GM23248 (cell line): ENCODE data around the gene TSPAN9. TPM values are rescaled to one million over a fixed set of nuclear protein-coding genes. Genes with fewer than 3 reads are reported as not detected.

Source experiments
- DNase-seq: peaks from one replicate; pipeline ENCODE4 v3.0.0-alpha.2; 2015
- H2AFZ ChIP-seq: fragments of 200-600 bp; sonication (generic); 2 replicates; pipeline ENCODE4 v1.6.1; 2016; ENCODE audit warnings: antibody characterized with exemption
- H3F3A ChIP-seq: fragments of 200-600 bp; sonication (generic); 2 replicates; pipeline ENCODE4 v1.6.1; 2016; ENCODE audit warnings: mild to moderate bottlenecking, antibody characterized with exemption, mixed run types; ENCODE audit not compliant: insufficient read depth
- H3K27ac ChIP-seq: fragments of 200-600 bp; sonication (generic); 2 replicates; pipeline ENCODE4 v1.5.1; 2016; ENCODE audit warnings: mild to moderate bottlenecking
- H3K27me3 ChIP-seq: fragments of 200-600 bp; sonication (generic); replicated peaks from 2 replicates; pipeline ENCODE4 v1.6.1; 2016; ENCODE audit warnings: mild to moderate bottlenecking; ENCODE audit not compliant: insufficient read depth
- H3K36me3 ChIP-seq: fragments of 200-600 bp; sonication (generic); 2 replicates; pipeline ENCODE4 v1.6.1; 2016; ENCODE audit warnings: low read depth, mild to moderate bottlenecking
- H3K4me1 ChIP-seq: fragments of 200-600 bp; sonication (generic); 2 replicates; pipeline ENCODE4 v1.6.1; 2016; ENCODE audit warnings: mild to moderate bottlenecking; ENCODE audit not compliant: insufficient read depth
- H3K4me2 ChIP-seq: fragments of 200-600 bp; sonication (generic); one replicate; pipeline ENCODE4 v1.6.1; 2016; ENCODE audit warnings: mild to moderate bottlenecking; ENCODE audit not compliant: unreplicated experiment
- H3K4me3 ChIP-seq: fragments of 200-600 bp; sonication (generic); 2 replicates; pipeline ENCODE4 v1.5.1; 2016; ENCODE audit warnings: mild to moderate bottlenecking
- H3K79me2 ChIP-seq: fragments of 200-600 bp; sonication (generic); 2 replicates; pipeline ENCODE4 v1.6.1; 2016; ENCODE audit warnings: mild to moderate bottlenecking; ENCODE audit not compliant: insufficient read depth
- H3K9ac ChIP-seq: fragments of 200-600 bp; sonication (generic); 2 replicates; pipeline ENCODE4 v1.6.1; 2016; ENCODE audit warnings: mild to moderate bottlenecking
- H3K9me2 ChIP-seq: fragments of 200-600 bp; sonication (generic); 2 replicates; pipeline ENCODE4 v1.6.1; 2016; ENCODE audit warnings: mixed run types, mild to moderate bottlenecking, moderate library complexity; ENCODE audit not compliant: insufficient read depth
- H3K9me3 ChIP-seq: fragments of 200-600 bp; sonication (generic); one replicate; pipeline ENCODE4 v1.6.1; 2017; ENCODE audit warnings: low read depth
- H4K20me1 ChIP-seq: fragments of 200-600 bp; sonication (generic); 2 replicates; pipeline ENCODE4 v1.6.0; 2016; ENCODE audit not compliant: insufficient read depth
- EZH2 ChIP-seq: fragments of 200-600 bp; sonication (generic); IDR thresholded peaks from 2 replicates; pipeline ENCODE4 v1.6.1; 2018; ENCODE audit warnings: antibody characterized with exemption, mild to moderate bottlenecking; ENCODE audit not compliant: insufficient read depth, poor library complexity, severe bottlenecking
- EZH2phosphoT487 ChIP-seq: fragments of 200-600 bp; sonication (generic); IDR thresholded peaks from 2 replicates; pipeline ENCODE4 v1.6.1; 2018; ENCODE audit warnings: antibody characterized with exemption, moderate library complexity, mild to moderate bottlenecking, low read depth; ENCODE audit not compliant: insufficient read depth
- WGBS, 2 experiments: methylation state at CpG; one replicate each; pipeline ENCODE4 v1.1.6; 2015 to 2017; ENCODE audit warnings: low lambda C conversion rate in 2 of 2, low coverage in 1 of 2; ENCODE audit errors: missing lambda C conversion rate in 2 of 2; 5-methylcytosine and 5-hydroxymethylcytosine counted together
- in situ Hi-C: fragments of 300-500 bp; cut with MboI; formaldehyde crosslinking; loops from 2 replicates; pipeline ENCODE4 v1.15.0; 2020
- polyA plus RNA-seq: library from polyadenylated mRNA; unstranded; fragments of >200 nt; fragmentation: Nextera tagmentation; extraction: Ambion mirVana; gene quantifications from 2 replicates; pipeline ENCODE4 v1.2.1, GENCODE V29; 2016
- total RNA-seq: library from RNA; depleted of rRNA; stranded (reverse); fragments of >200 nt; shearing (Covaris generic); gene quantifications from 2 replicates; pipeline ENCODE4 v1.2.3, GENCODE V29; 2014

Gene TSPAN9
- total and polyA plus RNA-seq, 2 experiments from 2014 or later = 9.5 to 14.4 TPM

GRCh38 chr12:3223601-3224529 is 146.7 kb downstream of the TSPAN9 start:
- peaks cover 2% of the 10 kb centered on the region for H3K4me1 ChIP-seq
- no peaks in the 10 kb centered on the region for H3K9me2 ChIP-seq
- no peak overlapping the region for H3K9ac ChIP-seq
- H3F3A ChIP-seq = no peaks in the 10 kb centered on the region
- WGBS, 2 experiments = 88 to 93% methylated on average over 18 of the region's 18 CpGs
- H3K36me3 ChIP-seq = no peaks in the 10 kb centered on the region
- no peak overlapping the region for H2AFZ ChIP-seq
- no peak overlapping the region for H3K4me3 ChIP-seq
- H3K27me3 ChIP-seq = no peaks in the 10 kb centered on the region
- H3K27ac ChIP-seq = no peak overlapping the region
- H3K9me3 ChIP-seq = no peaks in the 10 kb centered on the region
- no peaks in the 10 kb centered on the region for H4K20me1 ChIP-seq
- in situ Hi-C loops = no loop called here
- H3K79me2 ChIP-seq = no peaks in the 10 kb centered on the region
- DNase-seq = no peak
- H3K4me2 ChIP-seq = no peak overlapping the region
- TF ChIP-seq EZH2 = no peak
- no peak for TF ChIP-seq EZH2phosphoT487

- no peaks in the 10 kb centered on the region for H4K20me1 ChIP-seq
- H3K79me2 ChIP-seq = no peaks in the 10 kb centered on the region
- TF ChIP-seq EZH2phosphoT487 (no peak), EZH2 (no peak)
- no peak overlapping the region for H3K27ac ChIP-seq
- no peaks in the 10 kb centered on the region for H3K9me2 ChIP-seq
- no peak overlapping the region for H3K4me3 ChIP-seq
- H3K9me3 ChIP-seq = no peaks in the 10 kb centered on the region
- in situ Hi-C loops = no loop called here
- WGBS, 2 experiments = 87 to 88% methylated on average over 19 of the region's 19 CpGs
- no peaks in the 10 kb centered on the region for H3K27me3 ChIP-seq
- DNase-seq = no peak
- no peaks in the 10 kb centered on the region for H3K36me3 ChIP-seq
- H3K9ac ChIP-seq = no peak overlapping the region
- H2AFZ ChIP-seq = no peak overlapping the region
- no peaks in the 10 kb centered on the region for H3K4me1 ChIP-seq
- H3F3A ChIP-seq = no peaks in the 10 kb centered on the region
- H3K4me2 ChIP-seq = no peak overlapping the region
These were observed 147.3 kb downstream of the TSPAN9 start for GRCh38 chr12:3224530-3224903.

GRCh38 chr12:3225154-3225795 is 148.1 kb downstream of the TSPAN9 start:
- Histone ChIP-seq H3K9ac (no peak overlapping the region), H3K4me2 (no peak overlapping the region), H3K9me2 (no peaks in the 10 kb centered on the region), H3K27ac (no peak overlapping the region), H3K79me2 (no peaks in the 10 kb centered on the region), H3F3A (no peaks in the 10 kb centered on the region), H3K36me3 (no peaks in the 10 kb centered on the region), H3K4me1 (no peaks in the 10 kb centered on the region), H3K9me3 (no peaks in the 10 kb centered on the region), H3K27me3 (no peaks in the 10 kb centered on the region), H2AFZ (no peak overlapping the region), H4K20me1 (no peaks in the 10 kb centered on the region), H3K4me3 (no peak overlapping the region)
- 81 to 82% methylated on average over 20 of the region's 20 CpGs for WGBS, 2 experiments
- TF ChIP-seq EZH2phosphoT487 (no peak), EZH2 (no peak)
- peak; percentile 42 for DNase-seq
- in situ Hi-C loops = no loop called here

- H3K27ac ChIP-seq = no peak overlapping the region
- H3K4me3 ChIP-seq = no peak overlapping the region
- no peak for DNase-seq
- no peak overlapping the region for H3K4me2 ChIP-seq
- H3K27me3 ChIP-seq = no peaks in the 10 kb centered on the region
- no peak overlapping the region for H2AFZ ChIP-seq
- H3K9me2 ChIP-seq = no peaks in the 10 kb centered on the region
- no peak overlapping the region for H3K9ac ChIP-seq
- no peaks in the 10 kb centered on the region for H3K36me3 ChIP-seq
- 80 to 93% methylated on average over 3 of the region's 3 CpGs for WGBS, 2 experiments
- no peaks in the 10 kb centered on the region for H3F3A ChIP-seq
- H3K9me3 ChIP-seq = no peaks in the 10 kb centered on the region
- no peak for TF ChIP-seq EZH2phosphoT487
- TF ChIP-seq EZH2 = no peak
- H4K20me1 ChIP-seq = no peaks in the 10 kb centered on the region
- H3K79me2 ChIP-seq = no peaks in the 10 kb centered on the region
- H3K4me1 ChIP-seq = no peaks in the 10 kb centered on the region
- in situ Hi-C loops = no loop called here
These were observed 148.6 kb downstream of the TSPAN9 start for GRCh38 chr12:3225796-3226180.
